PC-3 (cell line): Measurements from ENCODE around the gene PTGES2. TPM values are rescaled to one million over a fixed set of nuclear protein-coding genes. Genes with fewer than 3 reads are reported as not detected.

Experiments used
- ATAC-seq: fragments of 200-7000 bp; cut with Tn5 transposase; 2 replicates; pipeline ENCODE4 v1.9.1; 2020; ENCODE audit warnings: mild to moderate bottlenecking, moderate library complexity
- BruUV-seq: library from RNA; stranded (reverse); fragments of 400-500 nt; replicated peaks from 2 replicates; lab custom pipeline; 2021; lab: Mats Ljungman, UMichigan
- CTCF ChIA-PET: fragments of 300-600 bp; sonication (Branson Sonifier 250); formaldehyde crosslinking; loops from one replicate; lab custom pipeline; 2022; ENCODE audit warnings: antibody characterized with exemption; lab: Charles Lee
- POLR2A ChIA-PET: fragments of 300-600 bp; sonication (Branson Sonifier 250); formaldehyde crosslinking; loops from one replicate; lab custom pipeline; 2022; ENCODE audit warnings: antibody characterized with exemption; ENCODE audit not compliant: unreplicated experiment; lab: Charles Lee
- DNase-seq: peaks from one replicate; pipeline ENCODE4 v3.0.0-alpha.2; 2015
- H2AFZ ChIP-seq: fragments of 300-600 bp; sonication (generic); 2 replicates; pipeline ENCODE4 v1.6.0; 2016; ENCODE audit warnings: antibody characterized with exemption, low read length
- H3F3A ChIP-seq: fragments of 300-600 bp; sonication (generic); one replicate; pipeline ENCODE4 v1.6.0; 2017; ENCODE audit warnings: antibody characterized with exemption, low read length, control low read depth, mild to moderate bottlenecking; ENCODE audit not compliant: unreplicated experiment
- H3K27ac ChIP-seq: fragments of 300-600 bp; sonication (generic); 2 replicates; pipeline ENCODE4 v1.5.1; 2016; ENCODE audit warnings: mild to moderate bottlenecking, low read length
- H3K27me3 ChIP-seq: fragments of 300-600 bp; sonication (generic); 2 replicates; pipeline ENCODE4 v1.6.1; 2016; ENCODE audit warnings: low read length, mixed read lengths
- H3K36me3 ChIP-seq: fragments of 300-600 bp; sonication (generic); 2 replicates; pipeline ENCODE4 v1.6.1; 2016; ENCODE audit warnings: low read depth, mixed run types, low read length, mixed read lengths
- H3K4me1 ChIP-seq: fragments of 300-600 bp; sonication (generic); 2 replicates; pipeline ENCODE4 v1.5.1; 2016; ENCODE audit warnings: low read length; ENCODE audit not compliant: insufficient read depth
- H3K4me2 ChIP-seq: fragments of 300-600 bp; sonication (generic); 2 replicates; pipeline ENCODE4 v1.6.0; 2016; ENCODE audit warnings: low read length
- H3K4me3 ChIP-seq: fragments of 300-600 bp; sonication (generic); 2 replicates; pipeline ENCODE4 v1.5.1; 2016; ENCODE audit warnings: mild to moderate bottlenecking, low read length, mixed read lengths
- H3K79me2 ChIP-seq: fragments of 300-600 bp; sonication (generic); 2 replicates; pipeline ENCODE4 v1.6.1; 2017; ENCODE audit warnings: low read length, mixed read lengths
- H3K9ac ChIP-seq: fragments of 300-600 bp; sonication (generic); 2 replicates; pipeline ENCODE4 v1.6.0; 2016; ENCODE audit warnings: mild to moderate bottlenecking, low read length
- H3K9me2 ChIP-seq: fragments of 300-600 bp; sonication (generic); replicated peaks from 2 replicates; pipeline ENCODE4 v1.6.1; 2016; ENCODE audit warnings: mixed run types, low read length, mixed read lengths
- H3K9me3 ChIP-seq: fragments of 300-600 bp; sonication (generic); 2 replicates; pipeline ENCODE4 v1.6.1; 2016; ENCODE audit warnings: low read length, mixed read lengths
- H4K20me1 ChIP-seq: fragments of 300-600 bp; sonication (generic); 2 replicates; pipeline ENCODE4 v1.6.1; 2016; ENCODE audit warnings: low read length, mixed read lengths
- CTCF ChIP-seq: fragments of 300-600 bp; sonication (generic); conservative IDR thresholded peaks from 2 replicates; pipeline ENCODE4 v1.5.1; 2017; ENCODE audit warnings: antibody characterized with exemption, low read depth, mild to moderate bottlenecking, low read length
- EZH2 ChIP-seq: fragments of 300-600 bp; sonication (generic); IDR thresholded peaks from one replicate; pipeline ENCODE4 v1.6.1; 2017; ENCODE audit warnings: antibody characterized with exemption, mild to moderate bottlenecking, low read length; ENCODE audit not compliant: unreplicated experiment
- EZH2phosphoT487 ChIP-seq: fragments of 300-600 bp; sonication (generic); IDR thresholded peaks from 2 replicates; pipeline ENCODE4 v1.6.1; 2018; ENCODE audit warnings: mild to moderate bottlenecking, antibody characterized with exemption, low read length, borderline replicate concordance
- intact Hi-C: fragments of 100-400 bp; cut with micrococcal nuclease; formaldehyde crosslinking; loops from 2 replicates; pipeline ENCODE4 v1.9.0; 2023
- total RNA-seq: library from RNA; depleted of rRNA; stranded (reverse); fragments of >200 nt; gene quantifications from 2 replicates; pipeline ENCODE4 v1.2.3, GENCODE V29; 2014; rRNA removed

PTGES2 gene
- total RNA-seq, 1 experiment from 2014 or later: 258 TPM

- H3K9me3 ChIP-seq: no peaks in the 10 kb centered on the region
- ChIA-PET POLR2A (no interaction called here), CTCF (no interaction called here)
- H3K9ac ChIP-seq: no peak overlapping the region
- H3K4me3 ChIP-seq: no peak overlapping the region
- H3K4me2 ChIP-seq: peak overlapping the region; percentile 22; the same call in 1 of the 2 replicates
- no peak for ATAC-seq
- H3K4me1 ChIP-seq: peaks cover 34% of the 10 kb centered on the region
- H3K79me2 ChIP-seq: peaks cover 83% of the 10 kb centered on the region
- no peak overlapping the region for H2AFZ ChIP-seq
- TSS peak; percentile 10 for BruUV-seq
- H3K36me3 ChIP-seq: no peaks in the 10 kb centered on the region
- intact Hi-C loops: no loop called here
- H3K9me2 ChIP-seq: no peaks in the 10 kb centered on the region
- H3K27me3 ChIP-seq: no peaks in the 10 kb centered on the region
- peaks cover 7% of the 10 kb centered on the region for H3F3A ChIP-seq
- DNase-seq: no peak
- H4K20me1 ChIP-seq: no peaks in the 10 kb centered on the region
- H3K27ac ChIP-seq: no peak overlapping the region
- TF ChIP-seq EZH2 (no peak), CTCF (no peak), EZH2phosphoT487 (no peak)
Measured at GRCh38 chr9:128070874-128071273, 56.7 kb downstream of the PTGES2 start.

Other genes starting within 250 kb of the PTGES2 start
- 8.5 and 14.5 TPM in 2 replicates for gene ST6GALNAC6, start 228.1 kb downstream of the PTGES2 start, total RNA-seq
- gene ST6GALNAC4, start 210.7 kb downstream of the PTGES2 start, total RNA-seq: 26.9 and 27.8 TPM in 2 replicates
- 5.1 and 5.4 TPM in 2 replicates for gene PIP5KL1, start 197.0 kb downstream of the PTGES2 start, total RNA-seq
- 32.0 and 33.0 TPM in 2 replicates for gene DPM2, start 189.9 kb downstream of the PTGES2 start, total RNA-seq
- gene EEIG1, start 146.7 kb downstream of the PTGES2 start, total RNA-seq: 10.8 and 26.1 TPM in 2 replicates
- 8.4 and 11.1 TPM in 2 replicates for gene NAIF1, start 60.4 kb downstream of the PTGES2 start, total RNA-seq
- 25.2 and 37.0 TPM in 2 replicates for gene SLC25A25, start 59.5 kb downstream of the PTGES2 start, total RNA-seq
- gene LCN2, start 21.7 kb upstream of the PTGES2 start, total RNA-seq: 153 and 154 TPM in 2 replicates
- 158 and 171 TPM in 2 replicates for gene BBLN, start 32.5 kb upstream of the PTGES2 start, total RNA-seq
- gene CIZ1, start 63.8 kb upstream of the PTGES2 start, total RNA-seq: 46.1 and 67.7 TPM in 2 replicates
- gene DNM1, start 75.7 kb upstream of the PTGES2 start, total RNA-seq: 24.1 and 36.4 TPM in 2 replicates
- gene GOLGA2, start 148.3 kb upstream of the PTGES2 start, total RNA-seq: 60.5 and 86.1 TPM in 2 replicates
- gene SWI5, start 148.5 kb upstream of the PTGES2 start, total RNA-seq: 63.1 and 66.8 TPM in 2 replicates
- gene TRUB2, start 194.7 kb upstream of the PTGES2 start, total RNA-seq: 24.9 and 32.2 TPM in 2 replicates
- 28.1 and 31.3 TPM in 2 replicates for gene COQ4, start 195.1 kb upstream of the PTGES2 start, total RNA-seq
- 39.1 and 41.1 TPM in 2 replicates for gene SLC27A4, start 212.8 kb upstream of the PTGES2 start, total RNA-seq
- 29.1 and 35.7 TPM in 2 replicates for gene URM1, start 243.6 kb upstream of the PTGES2 start, total RNA-seq